Neutrophil (primary cell): ENCODE results near the gene PDGFD.

Source experiments
- H3K27ac ChIP-seq: fragments of 200-600 bp; sonication (generic); 2 replicates; pipeline ENCODE4 v1.5.1; 2016; ENCODE audit warnings: mild to moderate bottlenecking, moderate library complexity
- H3K27me3 ChIP-seq: fragments of 200-600 bp; sonication (generic); 2 replicates; pipeline ENCODE4 v1.6.0; 2016; ENCODE audit warnings: mild to moderate bottlenecking
- H3K36me3 ChIP-seq: fragments of 200-600 bp; sonication (generic); 2 replicates; pipeline ENCODE4 v1.5.1; 2017
- H3K4me1 ChIP-seq, 2 experiments: fragments of 200-600 bp in 1 of 2; sonication (generic) in 1 of 2; 1 replicate in 1 of 2; 2 replicates in 1 of 2; pipeline versions ENCODE4 v1.5.1 to v1.6.1; 2013 to 2016; ENCODE audit warnings: low read depth in 1 of 2, low read length in 1 of 2, mild to moderate bottlenecking in 1 of 2, moderate library complexity in 1 of 2; ENCODE audit not compliant: control insufficient read depth in 1 of 2, insufficient read depth in 1 of 2
- H3K4me3 ChIP-seq, 2 experiments: fragments of 200-600 bp in 1 of 2; sonication (generic) in 1 of 2; 1 replicate in 1 of 2; 2 replicates in 1 of 2; pipeline ENCODE4 v1.5.1; 2013 to 2016; ENCODE audit warnings: low read depth in 1 of 2, low read length in 1 of 2, mild to moderate bottlenecking in 1 of 2, moderate library complexity in 1 of 2
- H3K9me3 ChIP-seq: fragments of 200-600 bp; sonication (generic); 2 replicates; pipeline ENCODE4 v1.5.1; 2016
- CTCF ChIP-seq: fragments of 200-600 bp; sonication (generic); IDR thresholded peaks from 2 replicates; pipeline ENCODE4 v1.5.1; 2016; ENCODE audit warnings: antibody characterized with exemption

The PDGFD gene

DNA sequence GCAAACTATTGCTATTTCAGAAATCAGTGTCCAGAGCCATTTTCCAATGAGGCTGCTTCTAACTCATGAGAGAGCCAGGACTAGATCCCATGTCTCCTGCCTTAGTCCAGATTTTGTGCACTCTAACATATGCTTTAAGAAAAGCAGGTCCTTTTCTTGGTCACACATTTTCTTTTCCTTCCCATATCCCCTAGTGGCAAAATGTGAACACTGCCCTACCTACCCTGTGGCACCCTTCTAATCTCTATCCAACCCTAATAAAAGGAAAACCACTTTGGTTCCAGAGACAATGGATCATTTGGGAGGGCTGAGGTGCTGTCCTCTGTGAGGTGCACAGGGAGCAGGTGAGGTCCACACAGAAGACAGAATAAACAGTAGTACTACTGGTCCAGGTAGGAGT is 199.6 kb downstream of the PDGFD start:
- no peaks in the 10 kb centered on the region for H3K4me1 ChIP-seq
- no peak overlapping the region for H3K27ac ChIP-seq
- H3K27me3 ChIP-seq, result no peaks in the 10 kb centered on the region
- no peaks in the 10 kb centered on the region for H3K9me3 ChIP-seq
- TF ChIP-seq CTCF, result no peak
- H3K4me3 ChIP-seq, result no peak overlapping the region
- no peaks in the 10 kb centered on the region for H3K36me3 ChIP-seq

DNA sequence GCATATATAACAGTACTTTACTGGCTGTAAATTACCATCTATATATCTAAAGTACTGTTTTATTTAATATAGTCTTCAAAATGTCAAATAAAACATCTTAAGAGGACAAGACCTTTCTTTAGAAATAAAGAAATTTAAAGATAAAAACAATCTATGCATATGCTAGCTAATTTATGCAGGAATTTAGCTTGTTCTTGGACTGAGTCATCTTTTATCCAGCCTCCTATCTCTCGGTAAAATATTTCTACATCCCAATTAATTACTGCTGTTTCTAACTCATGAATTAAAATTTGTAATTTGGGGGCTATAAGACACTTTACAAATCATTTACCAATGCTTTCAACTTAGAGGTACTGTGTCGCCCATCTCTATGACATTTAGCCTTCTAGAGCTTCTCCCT is 200.3 kb downstream of the PDGFD start:
- no peaks in the 10 kb centered on the region for H3K9me3 ChIP-seq
- no peaks in the 10 kb centered on the region for H3K36me3 ChIP-seq
- H3K27ac ChIP-seq, result no peak overlapping the region
- H3K4me1 ChIP-seq, result no peaks in the 10 kb centered on the region
- no peaks in the 10 kb centered on the region for H3K27me3 ChIP-seq
- TF ChIP-seq CTCF, result no peak
- no peak overlapping the region for H3K4me3 ChIP-seq

DNA sequence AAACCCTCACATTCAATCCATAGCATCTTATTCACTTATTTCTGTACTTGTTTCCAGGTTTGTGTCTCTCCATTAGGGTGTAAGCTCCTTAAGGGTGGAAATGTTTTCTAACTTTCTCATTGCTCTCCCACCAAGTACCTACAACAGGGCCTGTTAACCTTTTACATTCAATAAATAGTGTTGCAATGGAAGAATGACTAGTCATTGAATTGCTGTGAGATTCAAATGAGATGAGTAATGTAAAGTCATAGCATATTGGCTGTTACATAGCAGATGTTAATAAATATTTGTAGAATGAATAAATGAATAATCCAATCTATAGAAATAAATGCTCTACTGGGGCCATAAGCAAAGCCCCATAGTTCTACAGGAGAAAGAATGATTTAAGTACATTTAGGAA is 202.9 kb downstream of the PDGFD start:
- no peaks in the 10 kb centered on the region for H3K36me3 ChIP-seq
- no peaks in the 10 kb centered on the region for H3K4me1 ChIP-seq
- H3K27me3 ChIP-seq, result no peaks in the 10 kb centered on the region
- H3K4me3 ChIP-seq, result no peak overlapping the region
- no peak for TF ChIP-seq CTCF
- H3K27ac ChIP-seq, result no peak overlapping the region
- H3K9me3 ChIP-seq, result no peaks in the 10 kb centered on the region

DNA sequence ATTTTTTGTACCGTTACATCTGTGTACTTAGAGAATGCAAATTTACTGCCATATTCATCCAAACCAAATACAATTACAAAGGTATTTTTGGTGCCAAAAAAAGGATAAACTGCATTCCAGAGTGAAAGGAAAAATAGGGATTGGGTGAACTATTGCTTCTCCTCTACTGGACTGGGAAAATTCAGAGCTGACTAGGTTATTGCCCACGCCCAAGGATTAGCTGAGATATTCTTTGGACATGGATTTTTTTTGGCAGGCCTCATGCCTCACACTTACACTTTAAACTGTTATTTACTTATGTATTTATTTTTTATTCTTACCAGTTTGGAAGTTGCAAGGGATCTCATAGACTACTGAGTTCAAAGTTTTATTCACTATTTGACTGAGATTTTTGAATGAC is 203.8 kb downstream of the PDGFD start:
- no peak for TF ChIP-seq CTCF
- Histone ChIP-seq H3K27me3 (no peaks in the 10 kb centered on the region), H3K36me3 (no peaks in the 10 kb centered on the region), H3K4me1 (no peaks in the 10 kb centered on the region), H3K9me3 (no peaks in the 10 kb centered on the region), H3K4me3 (no peak overlapping the region), H3K27ac (no peak overlapping the region)

DNA sequence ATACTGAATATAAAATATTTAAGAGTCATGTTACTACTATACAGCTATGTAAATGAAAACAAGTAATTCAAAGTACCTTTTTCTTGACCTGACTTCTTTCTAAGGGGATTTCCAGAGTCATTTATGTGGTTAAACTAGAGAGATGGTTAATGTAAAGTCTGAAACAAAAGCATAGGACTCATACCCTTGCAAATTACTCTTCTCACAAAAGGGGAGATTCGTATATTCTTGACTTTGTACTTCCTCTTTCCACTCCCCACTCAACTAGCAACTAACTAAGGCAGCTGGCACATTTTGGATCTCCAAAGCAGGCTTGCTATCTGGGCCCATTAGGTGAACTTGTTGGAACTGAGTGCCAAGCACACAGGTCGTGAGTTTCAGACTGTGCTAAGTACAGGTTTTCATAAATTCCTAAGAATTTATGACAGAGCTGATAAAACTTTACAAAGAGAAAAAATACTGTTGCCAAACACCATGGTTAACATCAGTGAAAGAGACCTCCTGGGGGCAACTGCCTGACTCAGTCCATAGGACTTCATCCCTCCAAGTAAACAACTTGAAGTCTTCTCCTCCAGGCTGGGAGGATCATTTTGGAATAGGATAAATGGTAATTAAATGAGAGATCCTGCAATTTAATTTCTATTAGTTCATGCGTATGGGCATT is 204.5 kb downstream of the PDGFD start:
- TF ChIP-seq CTCF, result no peak
- Histone ChIP-seq H3K4me3 (no peak overlapping the region), H3K27ac (no peak overlapping the region)

More for the DNA sequence above, 204.5 kb downstream of the PDGFD start:
- Histone ChIP-seq H3K9me3 (no peaks in the 10 kb centered on the region), H3K36me3 (no peaks in the 10 kb centered on the region), H3K27me3 (no peaks in the 10 kb centered on the region), H3K4me1 (no peaks in the 10 kb centered on the region)
